Smooth muscle cell (in vitro differentiated cells): ENCODE measurements around the gene MAP1LC3A. TPM values are rescaled to one million over a fixed set of nuclear protein-coding genes. Genes with fewer than 3 reads are reported as not detected.

ENCODE experiments used
- DNase-seq: peaks from one replicate; lab custom pipeline; 2025; ENCODE audit not compliant: unreplicated experiment; lab: John Stamatoyannopoulos, UW
- H2AFZ ChIP-seq: fragments of 200-600 bp; sonication (generic); 2 replicates; pipeline ENCODE4 v1.6.0; 2016; ENCODE audit warnings: antibody characterized with exemption, low read depth, mild to moderate bottlenecking
- H3F3A ChIP-seq: fragments of 200-600 bp; sonication (generic); 2 replicates; pipeline ENCODE4 v1.6.0; 2017; ENCODE audit warnings: antibody characterized with exemption, low read depth
- H3K27ac ChIP-seq: fragments of 200-600 bp; sonication (generic); 2 replicates; pipeline ENCODE4 v1.5.1; 2016; ENCODE audit warnings: low read depth, mild to moderate bottlenecking
- H3K27me3 ChIP-seq: fragments of 200-600 bp; sonication (generic); 2 replicates; pipeline ENCODE4 v1.6.1; 2016; ENCODE audit warnings: low read depth, mild to moderate bottlenecking
- H3K36me3 ChIP-seq: fragments of 200-600 bp; sonication (generic); 2 replicates; pipeline ENCODE4 v1.5.1; 2016; ENCODE audit warnings: low read depth
- H3K4me1 ChIP-seq: fragments of 200-600 bp; sonication (generic); 2 replicates; pipeline ENCODE4 v1.5.1; 2016; ENCODE audit warnings: low read depth
- H3K4me2 ChIP-seq: fragments of 200-600 bp; sonication (generic); 2 replicates; pipeline ENCODE4 v1.6.0; 2016; ENCODE audit warnings: mild to moderate bottlenecking
- H3K4me3 ChIP-seq: fragments of 200-600 bp; sonication (generic); 2 replicates; pipeline ENCODE4 v1.5.1; 2016; ENCODE audit warnings: mild to moderate bottlenecking
- H3K79me2 ChIP-seq: fragments of 200-600 bp; sonication (generic); 2 replicates; pipeline ENCODE4 v1.6.0; 2016; ENCODE audit warnings: low read depth, mild to moderate bottlenecking
- H3K9ac ChIP-seq: fragments of 200-600 bp; sonication (generic); 2 replicates; pipeline ENCODE4 v1.6.0; 2016; ENCODE audit warnings: low read depth
- H3K9me3 ChIP-seq: fragments of 200-600 bp; sonication (generic); replicated peaks from 2 replicates; pipeline ENCODE4 v1.5.1; 2016; ENCODE audit warnings: low read depth
- H4K20me1 ChIP-seq: fragments of 200-600 bp; sonication (generic); 2 replicates; pipeline ENCODE4 v1.6.0; 2016; ENCODE audit warnings: low read depth
- CTCF ChIP-seq: fragments of 200-600 bp; sonication (generic); IDR thresholded peaks from 2 replicates; pipeline ENCODE4 v1.5.1; 2017; ENCODE audit warnings: borderline replicate concordance, mild to moderate bottlenecking, antibody characterized with exemption; ENCODE audit not compliant: insufficient read depth, poor library complexity, severe bottlenecking
- WGBS: methylation state at CpG from one replicate; pipeline ENCODE4 v1.1.7; 2016; ENCODE audit warnings: low lambda C conversion rate; 5-methylcytosine and 5-hydroxymethylcytosine counted together
- polyA plus RNA-seq: library from polyadenylated mRNA; unstranded; fragments of >200 nt; fragmentation: Nextera tagmentation; extraction: Ambion mirVana; gene quantifications from 2 replicates; pipeline ENCODE4 v1.2.1, GENCODE V29; 2016
- total RNA-seq: library from RNA; depleted of rRNA; stranded (reverse); fragments of >200 nt; gene quantifications from 2 replicates; pipeline ENCODE4 v1.2.3, GENCODE V29; 2014

The MAP1LC3A gene
- total and polyA plus RNA-seq, 2 experiments from 2014 or later, result 32.4 to 84.0 TPM

GRCh38 chr20:34529742-34530141 is 28.8 kb upstream of the MAP1LC3A start:
- H3K9me3 ChIP-seq, result no peaks in the 10 kb centered on the region
- no peak overlapping the region for H3K27ac ChIP-seq
- DNase-seq, result no peak
- no peak overlapping the region for H2AFZ ChIP-seq
- no peaks in the 10 kb centered on the region for H3K27me3 ChIP-seq
- H3K4me2 ChIP-seq, result no peak overlapping the region
- no peak overlapping the region for H3K4me3 ChIP-seq
- H3F3A ChIP-seq, result peaks cover 5% of the 10 kb centered on the region
- 91% methylated on average over 3 of the region's 3 CpGs for WGBS
- no peak overlapping the region for H3K9ac ChIP-seq
- TF ChIP-seq CTCF, result no peak
- no peaks in the 10 kb centered on the region for H3K36me3 ChIP-seq
- peaks cover 94% of the 10 kb centered on the region for H4K20me1 ChIP-seq
- H3K79me2 ChIP-seq, result peaks cover 28% of the 10 kb centered on the region
- no peaks in the 10 kb centered on the region for H3K4me1 ChIP-seq

GRCh38 chr20:34530342-34530741 is 28.2 kb upstream of the MAP1LC3A start:
- H3K27ac ChIP-seq, result no peak overlapping the region
- no peak for TF ChIP-seq CTCF
- no peaks in the 10 kb centered on the region for H3K4me1 ChIP-seq
- no peaks in the 10 kb centered on the region for H3K27me3 ChIP-seq
- no peaks in the 10 kb centered on the region for H3K9me3 ChIP-seq
- H3K4me3 ChIP-seq, result no peak overlapping the region
- peaks cover 22% of the 10 kb centered on the region for H3K79me2 ChIP-seq
- H2AFZ ChIP-seq, result no peak overlapping the region
- peaks cover 3% of the 10 kb centered on the region for H3F3A ChIP-seq
- H3K4me2 ChIP-seq, result no peak overlapping the region
- H3K36me3 ChIP-seq, result no peaks in the 10 kb centered on the region
- H4K20me1 ChIP-seq, result peaks cover 91% of the 10 kb centered on the region
- DNase-seq, result no peak
- no peak overlapping the region for H3K9ac ChIP-seq
- WGBS, result 95% methylated on average over 5 of the region's 5 CpGs

GRCh38 chr20:34531608-34532265 is 26.8 kb upstream of the MAP1LC3A start:
- WGBS, result 98% methylated on average over 8 of the region's 8 CpGs
- DNase-seq, result no peak
- Histone ChIP-seq H3K4me3 (no peak overlapping the region), H3K9ac (no peak overlapping the region), H4K20me1 (peaks cover 90% of the 10 kb centered on the region), H3K36me3 (no peaks in the 10 kb centered on the region), H3K4me2 (no peak overlapping the region), H3K27me3 (no peaks in the 10 kb centered on the region), H3K9me3 (no peaks in the 10 kb centered on the region), H3F3A (peaks cover under 1% of the 10 kb centered on the region), H3K79me2 (peaks cover 21% of the 10 kb centered on the region), H2AFZ (no peak overlapping the region), H3K4me1 (no peaks in the 10 kb centered on the region), H3K27ac (no peak overlapping the region)
- no peak for TF ChIP-seq CTCF

- Histone ChIP-seq H3K36me3 (no peaks in the 10 kb centered on the region), H4K20me1 (peaks cover 90% of the 10 kb centered on the region)
- 69% methylated on average over 8 of the region's 8 CpGs for WGBS
Measured at GRCh38 chr20:34532320-34532719, 26.2 kb upstream of the MAP1LC3A start.

More at GRCh38 chr20:34532320-34532719, 26.2 kb upstream of the MAP1LC3A start:
- DNase-seq, result no peak
- H3F3A ChIP-seq, result no peaks in the 10 kb centered on the region
- no peak for TF ChIP-seq CTCF
- H3K27me3 ChIP-seq, result no peaks in the 10 kb centered on the region
- no peak overlapping the region for H3K9ac ChIP-seq
- H3K27ac ChIP-seq, result no peak overlapping the region
- no peak overlapping the region for H3K4me2 ChIP-seq
- H3K4me3 ChIP-seq, result no peak overlapping the region
- H3K9me3 ChIP-seq, result no peaks in the 10 kb centered on the region
- H2AFZ ChIP-seq, result no peak overlapping the region
- peaks cover 21% of the 10 kb centered on the region for H3K79me2 ChIP-seq
- H3K4me1 ChIP-seq, result no peaks in the 10 kb centered on the region
